Mucosa of rectum (tissue), 2 donors: Measurements from ENCODE around the gene CCL8.

Experiments
- H3K27ac ChIP-seq, 2 donors: one replicate each; pipeline ENCODE4 v1.7.0; 2013; ENCODE audit warnings: inconsistent platforms in 2 of 2, low read depth in 2 of 2, low read length in 2 of 2
- H3K27me3 ChIP-seq, 2 donors: one replicate each; pipeline ENCODE4 v1.7.0; 2013; ENCODE audit warnings: low read length in 2 of 2; ENCODE audit not compliant: control insufficient read depth in 2 of 2, insufficient read depth in 2 of 2
- H3K36me3 ChIP-seq, 2 donors: one replicate each; pipeline ENCODE4 v1.7.0; 2013; ENCODE audit warnings: low read length in 2 of 2; ENCODE audit not compliant: control insufficient read depth in 2 of 2, insufficient read depth in 2 of 2
- H3K4me1 ChIP-seq, 2 donors: one replicate each; pipeline ENCODE4 v1.7.0; 2013; ENCODE audit warnings: low read length in 2 of 2, mild to moderate bottlenecking in 1 of 2; ENCODE audit not compliant: control insufficient read depth in 2 of 2, insufficient read depth in 2 of 2
- H3K4me3 ChIP-seq, 2 donors: one replicate each; pipeline ENCODE4 v1.7.0; 2013; ENCODE audit warnings: low read length in 2 of 2
- H3K9ac ChIP-seq, 2 donors: one replicate each; pipeline ENCODE4 v1.7.0; 2013; ENCODE audit warnings: low read length in 2 of 2, low read depth in 1 of 2, mild to moderate bottlenecking in 1 of 2
- H3K9me3 ChIP-seq, 2 donors: one replicate each; pipeline ENCODE4 v1.7.0; 2013; ENCODE audit warnings: low read length in 2 of 2; ENCODE audit not compliant: control insufficient read depth in 2 of 2
- donor health status: healthy.
- donor health status: Normal muscosa, but diverticular disease.

CCL8 gene

GRCh38 chr17:34319039-34319483 is at the start of gene CCL8:
CCL8 (plus strand) TSS chr17:34319435; CDS start chr17:34319502, 67 bp downstream.
- peak within 1 kb of the TSS in 1 of 2 donors; percentile 35 for H3K9ac ChIP-seq
- H3K27ac ChIP-seq = peak within 1 kb of the TSS; percentile 25 to 49

GRCh38 chr17:34269969-34270368 is 49.3 kb upstream of the CCL8 start, which contains the start of gene CCL7:
CCL7 (plus strand) TSS chr17:34270221; CDS start chr17:34270291, 70 bp downstream.
- Histone ChIP-seq H3K9ac (no peak within 1 kb of the TSS), H3K36me3 (no peaks in the 10 kb centered on the region), H3K4me3 (no peak within 1 kb of the TSS), H3K9me3 (no peaks in the 10 kb centered on the region), H3K27me3 (no peaks in the 10 kb centered on the region), H3K27ac (no peak within 1 kb of the TSS), H3K4me1 (no peaks in the 10 kb centered on the region)

More at GRCh38 chr17:34319039-34319483, at the start of gene CCL8:
- no peaks in the 10 kb centered on the region for H3K36me3 ChIP-seq
- no peaks in the 10 kb centered on the region for H3K9me3 ChIP-seq
- H3K4me3 ChIP-seq = peak within 1 kb of the TSS in 1 of 2 donors; percentile 37
- no peaks in the 10 kb centered on the region for H3K4me1 ChIP-seq
- H3K27me3 ChIP-seq = no peaks in the 10 kb centered on the region

DNA sequence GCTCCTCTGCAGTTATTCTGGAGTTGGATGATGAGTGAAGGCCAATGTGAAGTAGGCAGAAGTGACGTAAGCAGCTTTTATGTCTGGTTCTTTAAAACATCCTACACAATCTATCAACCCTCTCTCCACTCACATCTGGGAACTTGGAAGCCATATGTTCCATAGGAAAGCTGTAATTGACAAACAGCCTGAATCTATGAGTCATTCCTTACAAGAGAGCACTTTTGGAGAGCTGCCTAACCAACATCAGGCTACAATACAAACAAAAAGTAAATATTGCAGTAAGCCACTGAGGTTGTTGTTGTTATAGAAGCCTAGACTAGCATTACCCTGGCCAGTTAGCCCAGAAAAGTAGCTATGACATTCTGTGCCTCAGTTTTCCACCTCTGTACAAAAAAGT is 43.4 kb upstream of the CCL8 start:
- Histone ChIP-seq H3K27ac (no peak overlapping the region), H3K9ac (no peak overlapping the region), H3K36me3 (no peaks in the 10 kb centered on the region), H3K4me1 (no peaks in the 10 kb centered on the region), H3K4me3 (no peak overlapping the region), H3K27me3 (no peaks in the 10 kb centered on the region), H3K9me3 (no peaks in the 10 kb centered on the region)

GRCh38 chr17:34276826-34277225 is 42.4 kb upstream of the CCL8 start:
- Histone ChIP-seq H3K27me3 (no peaks in the 10 kb centered on the region), H3K4me3 (no peak overlapping the region), H3K9me3 (no peaks in the 10 kb centered on the region), H3K4me1 (no peaks in the 10 kb centered on the region), H3K36me3 (no peaks in the 10 kb centered on the region), H3K27ac (no peak overlapping the region), H3K9ac (no peak overlapping the region)

DNA sequence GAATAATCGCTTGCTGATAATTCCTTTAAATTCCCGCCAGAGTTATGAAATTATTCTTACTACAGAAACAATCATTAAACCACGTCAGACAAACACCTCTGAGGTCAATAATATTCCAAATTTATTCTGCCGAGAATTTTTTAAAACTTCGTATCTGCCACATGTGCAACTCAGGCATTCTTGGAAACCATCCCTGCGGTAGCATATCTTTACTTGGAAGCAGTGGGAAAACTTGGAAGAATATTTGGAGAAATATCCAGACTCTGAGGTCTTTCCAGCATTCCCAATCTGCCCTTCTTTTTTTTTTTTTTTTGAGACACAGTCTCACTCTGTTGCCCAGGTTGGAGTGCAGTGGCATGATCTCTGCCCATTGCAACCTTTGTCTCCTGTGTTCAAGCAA is 35.7 kb upstream of the CCL8 start:
- Histone ChIP-seq H3K4me1 (no peaks in the 10 kb centered on the region), H3K9ac (no peak overlapping the region), H3K27me3 (no peaks in the 10 kb centered on the region), H3K27ac (no peak overlapping the region), H3K4me3 (no peak overlapping the region), H3K36me3 (no peaks in the 10 kb centered on the region), H3K9me3 (no peaks in the 10 kb centered on the region)

- Histone ChIP-seq H3K4me3 (no peak within 1 kb of the TSS), H3K27me3 (no peaks in the 10 kb centered on the region), H3K4me1 (no peaks in the 10 kb centered on the region), H3K9me3 (peaks cover 0 to 2% of the 10 kb centered on the region in 2 donors), H3K9ac (no peak within 1 kb of the TSS), H3K27ac (no peak within 1 kb of the TSS), H3K36me3 (no peaks in the 10 kb centered on the region)
Measured at GRCh38 chr17:34285286-34285792, 33.9 kb upstream of the CCL8 start, which contains the start of gene CCL11. CCL11 (plus strand) TSS chr17:34285742; CDS start chr17:34285809, 67 bp downstream.

DNA sequence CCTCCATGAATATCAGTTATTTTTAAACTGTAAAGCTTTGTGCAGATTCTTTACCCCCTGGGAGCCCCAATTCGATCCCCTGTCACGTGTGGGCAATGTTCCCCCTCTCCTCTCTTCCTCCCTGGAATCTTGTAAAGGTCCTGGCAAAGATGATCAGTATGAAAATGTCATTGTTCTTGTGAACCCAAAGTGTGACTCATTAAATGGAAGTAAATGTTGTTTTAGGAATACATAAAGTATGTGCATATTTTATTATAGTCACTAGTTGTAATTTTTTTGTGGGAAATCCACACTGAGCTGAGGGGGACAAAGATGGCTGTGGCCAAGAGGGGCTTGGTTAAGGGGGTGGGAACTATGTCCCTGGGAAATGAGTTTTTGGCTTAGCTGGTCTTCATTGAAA is 31.4 kb upstream of the CCL8 start:
- Histone ChIP-seq H3K9me3 (peaks cover 0 to 2% of the 10 kb centered on the region in 2 donors), H3K4me1 (no peaks in the 10 kb centered on the region), H3K27ac (no peak overlapping the region), H3K9ac (no peak overlapping the region), H3K36me3 (no peaks in the 10 kb centered on the region), H3K27me3 (no peaks in the 10 kb centered on the region), H3K4me3 (no peak overlapping the region)

DNA sequence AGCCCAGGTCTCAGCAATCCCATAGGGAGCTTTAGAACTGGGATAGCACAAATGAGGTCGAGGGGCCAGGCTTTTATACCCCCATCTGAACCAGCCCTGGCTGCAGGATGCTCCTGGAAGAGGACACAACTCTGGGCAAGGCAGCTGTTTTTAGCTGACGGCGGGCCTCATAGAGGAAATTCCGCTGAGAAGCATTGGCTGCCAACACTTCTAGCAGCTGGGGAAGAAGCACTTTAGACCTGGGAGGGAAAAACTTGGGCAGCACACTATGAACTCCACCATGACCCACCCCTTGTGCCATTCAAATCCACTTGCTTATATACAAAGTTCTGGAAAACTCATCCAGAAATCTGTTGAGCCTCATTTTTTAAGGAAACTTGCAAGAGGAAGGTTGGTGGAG is 28.6 kb upstream of the CCL8 start:
- Histone ChIP-seq H3K36me3 (no peaks in the 10 kb centered on the region), H3K27ac (no peak overlapping the region), H3K27me3 (no peaks in the 10 kb centered on the region)

GRCh38 chr17:34291721-34292348 is 27.4 kb upstream of the CCL8 start:
- H3K27me3 ChIP-seq = no peaks in the 10 kb centered on the region
- no peak overlapping the region for H3K27ac ChIP-seq
- H3K9me3 ChIP-seq = peaks cover 0 to 2% of the 10 kb centered on the region in 2 donors
- H3K4me3 ChIP-seq = no peak overlapping the region
- H3K9ac ChIP-seq = no peak overlapping the region
- no peaks in the 10 kb centered on the region for H3K4me1 ChIP-seq
- no peaks in the 10 kb centered on the region for H3K36me3 ChIP-seq

More for the DNA sequence above, 28.6 kb upstream of the CCL8 start:
- no peaks in the 10 kb centered on the region for H3K4me1 ChIP-seq
- H3K4me3 ChIP-seq = no peak overlapping the region
- H3K9me3 ChIP-seq = peaks cover 0 to 2% of the 10 kb centered on the region in 2 donors
- no peak overlapping the region for H3K9ac ChIP-seq

- no peak overlapping the region for H3K4me3 ChIP-seq
- H3K36me3 ChIP-seq = no peaks in the 10 kb centered on the region
- H3K4me1 ChIP-seq = peaks cover 0 to 4% of the 10 kb centered on the region in 2 donors
- H3K9ac ChIP-seq = no peak overlapping the region
- peaks cover 3% of the 10 kb centered on the region in 2 donors for H3K27me3 ChIP-seq
- H3K27ac ChIP-seq = no peak overlapping the region
- no peaks in the 10 kb centered on the region for H3K9me3 ChIP-seq
Measured at GRCh38 chr17:34299027-34299426, 20.2 kb upstream of the CCL8 start.
